ENCODE measurements around the gene OR5A1.

- no peak for TF ChIP-seq EZH2 (IDR thresholded peaks at IDR 0.05)
- TF ChIP-seq POLR2AphosphoS5 (IDR thresholded peaks at IDR 0.05; ENCODE audit: borderline replicate concordance, low read depth, low read length) = no peak
- no peak for TF ChIP-seq FOXP2 (optimal IDR thresholded peaks at IDR 0.05; ENCODE audit: control extremely low read depth, extremely low read length, insufficient read depth)
These were observed 6.2 kb upstream of the OR5A1 start for GRCh38 chr11:59429924-59430516.
